GM11168 (cell line): Measurements from ENCODE around the gene MTA1.

Experiments
- in situ Hi-C: fragments of 300-500 bp; cut with MboI; formaldehyde crosslinking; loops from one replicate; pipeline ENCODE4 v1.12.0; 2022; ENCODE audit warnings: low sequenced_read_pairs; ENCODE audit not compliant: unreplicated experiment

Gene MTA1

DNA sequence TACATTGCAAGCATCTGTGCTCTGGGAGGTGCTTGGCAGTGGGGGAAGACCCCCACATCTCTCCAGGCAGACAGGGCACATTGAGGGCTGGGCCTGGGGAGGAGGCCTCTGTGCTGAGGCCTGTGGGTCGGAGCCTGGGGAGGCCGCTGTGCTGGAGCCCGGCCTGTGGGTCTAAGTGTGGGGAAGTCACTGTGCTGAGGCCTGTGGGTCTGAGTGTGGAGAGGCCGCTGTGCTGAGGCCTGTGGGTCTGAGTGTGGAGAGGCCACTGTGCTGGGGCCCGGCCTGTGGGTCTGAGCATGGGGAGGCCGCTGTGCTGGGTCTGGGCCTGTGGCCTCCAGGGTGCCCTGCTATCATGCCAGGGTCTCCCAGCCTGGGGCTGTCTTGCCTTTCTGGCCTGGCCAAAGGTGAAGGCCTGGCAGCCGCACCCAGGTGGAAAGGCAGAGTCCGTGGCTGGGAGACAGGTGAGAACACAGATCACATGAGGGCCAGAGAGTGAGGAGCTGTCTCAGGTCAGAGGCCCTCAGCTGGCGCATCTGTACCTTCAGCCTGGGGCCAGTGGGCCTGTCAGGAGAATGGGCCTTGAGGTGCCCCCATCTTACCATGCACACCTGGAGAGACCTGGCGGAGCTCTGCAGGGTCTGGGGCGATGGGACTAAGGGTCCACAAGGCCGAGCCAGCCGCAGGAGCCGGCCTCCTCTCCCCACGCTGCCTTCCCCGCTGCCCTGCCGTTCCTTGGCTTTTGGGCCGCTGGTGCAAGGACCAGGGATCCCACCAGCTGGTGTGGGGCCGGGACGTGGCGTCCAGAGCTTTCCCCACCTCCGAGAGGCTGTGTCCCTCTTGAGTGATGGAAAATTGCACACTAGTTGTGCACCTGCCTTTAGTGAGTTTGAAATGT, 36.4 kb downstream of the MTA1 start:
- in situ Hi-C loops: no loop called here

DNA sequence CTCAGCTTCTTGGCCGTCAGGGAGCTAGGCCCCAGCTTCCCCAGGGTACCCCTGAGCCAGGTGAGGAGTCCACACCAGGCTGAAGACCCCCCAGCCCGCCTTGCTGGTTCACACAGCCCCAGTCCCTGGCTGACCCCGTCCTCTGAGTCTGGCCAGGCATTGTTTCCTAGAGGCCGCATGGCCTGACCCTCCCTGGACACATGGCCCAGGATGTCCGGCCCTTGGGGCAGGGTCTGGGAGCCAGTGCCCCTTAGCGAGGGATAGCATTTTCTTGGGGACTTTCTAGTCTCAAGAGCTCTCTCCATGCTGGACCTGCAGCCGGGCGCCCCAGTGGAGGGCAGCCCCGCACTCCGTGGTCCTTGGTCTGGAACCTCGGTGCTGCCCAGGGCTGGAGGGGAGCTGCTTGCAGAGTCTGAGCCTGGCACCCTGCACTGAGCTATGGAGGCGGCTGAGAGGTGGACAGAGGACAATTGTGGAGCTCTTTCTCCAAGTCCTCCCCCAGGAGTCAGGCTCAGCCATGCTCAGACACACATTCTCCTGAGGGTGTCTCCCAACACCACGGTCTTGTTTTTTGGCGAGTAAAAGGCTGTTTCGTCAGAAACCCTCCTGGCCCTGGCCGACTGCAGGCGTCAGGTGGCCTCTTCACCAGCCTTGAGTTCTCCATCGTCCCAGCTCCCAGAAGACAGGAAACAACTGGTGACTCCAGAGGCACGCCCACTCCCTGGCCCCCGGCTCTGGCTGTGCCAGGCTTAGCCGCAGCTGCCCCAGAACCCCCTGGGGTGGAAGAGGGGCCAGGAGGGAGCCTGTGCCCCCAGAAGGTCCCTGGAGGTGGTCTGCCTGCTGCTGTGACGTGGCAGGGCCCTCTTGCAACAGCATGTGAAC, 37.4 kb downstream of the MTA1 start:
- in situ Hi-C loops: no loop called here

DNA sequence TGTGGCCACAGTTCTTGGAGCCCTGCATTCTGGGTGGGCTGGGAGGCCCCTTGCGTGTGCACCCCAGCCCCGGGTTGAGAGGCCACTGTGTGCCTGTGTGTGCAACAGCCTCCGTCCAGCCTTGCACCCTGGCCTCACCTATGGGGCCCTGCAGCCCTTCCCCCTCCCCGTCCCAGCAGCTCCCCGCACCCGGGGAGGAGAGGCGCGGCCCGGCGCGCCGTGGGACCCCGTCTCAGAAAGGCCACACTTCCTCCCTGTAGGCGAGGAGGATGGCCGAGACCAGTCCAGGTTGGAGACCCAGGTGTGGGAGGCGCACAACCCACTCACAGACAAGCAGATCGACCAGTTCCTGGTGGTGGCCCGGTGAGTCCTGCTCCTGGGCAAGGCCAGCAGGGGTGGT, 38.4 kb downstream of the MTA1 start:
- in situ Hi-C loops: no loop called here

DNA sequence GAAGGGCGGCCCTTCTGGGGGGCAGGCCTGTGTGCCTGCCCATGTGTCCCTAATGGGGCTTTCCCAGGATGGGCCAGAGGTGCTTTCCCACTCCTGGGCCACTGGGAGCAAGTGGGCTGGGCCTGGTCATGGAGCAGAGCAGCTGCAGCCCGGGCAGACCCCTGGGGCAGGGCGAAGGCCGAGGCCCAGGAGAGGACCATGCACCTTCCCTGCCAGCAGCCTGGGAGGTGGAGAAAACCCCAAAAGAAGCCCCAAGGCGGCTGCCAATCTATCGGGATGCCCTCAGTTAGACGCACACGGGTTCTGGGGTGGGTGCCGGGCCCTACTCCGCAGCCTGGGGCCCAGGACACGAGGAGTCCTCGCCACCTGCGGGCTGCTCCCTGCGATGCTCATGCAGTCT, 38.9 kb downstream of the MTA1 start:
- in situ Hi-C loops: no loop called here

DNA sequence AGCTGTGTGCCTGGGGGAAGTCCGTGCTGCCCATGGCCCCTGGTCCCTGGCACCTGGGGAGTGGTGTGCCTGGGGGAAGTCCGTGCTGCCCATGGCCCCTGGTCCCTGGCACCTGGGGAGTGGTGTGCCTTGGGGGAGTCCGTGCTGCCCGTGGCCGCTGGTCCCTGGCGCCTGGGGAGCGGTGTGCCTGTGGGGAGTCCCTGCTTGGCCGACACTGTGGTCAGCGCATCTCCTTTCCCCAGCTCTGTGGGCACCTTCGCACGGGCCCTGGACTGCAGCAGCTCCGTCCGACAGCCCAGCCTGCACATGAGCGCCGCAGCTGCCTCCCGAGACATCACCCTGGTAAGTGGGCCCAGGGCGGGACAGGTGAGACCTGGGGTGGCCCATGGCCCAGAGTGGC, 40.5 kb downstream of the MTA1 start:
- in situ Hi-C loops: no loop called here

DNA sequence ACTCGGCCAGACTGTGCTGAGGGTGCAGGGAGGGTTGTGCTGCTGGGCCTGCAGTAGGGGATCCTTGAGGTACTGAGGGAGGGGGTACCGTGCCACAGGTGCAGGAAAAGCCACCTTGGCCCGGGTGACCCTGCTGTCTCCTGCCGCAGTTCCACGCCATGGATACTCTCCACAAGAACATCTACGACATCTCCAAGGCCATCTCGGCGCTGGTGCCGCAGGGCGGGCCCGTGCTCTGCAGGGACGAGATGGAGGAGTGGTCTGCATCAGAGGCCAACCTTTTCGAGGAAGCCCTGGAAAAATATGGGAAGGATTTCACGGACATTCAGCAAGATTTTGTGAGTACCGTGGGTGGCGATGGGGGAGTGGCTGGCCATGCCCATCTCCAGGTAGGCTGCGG, 41.0 kb downstream of the MTA1 start:
- in situ Hi-C loops: no loop called here

DNA sequence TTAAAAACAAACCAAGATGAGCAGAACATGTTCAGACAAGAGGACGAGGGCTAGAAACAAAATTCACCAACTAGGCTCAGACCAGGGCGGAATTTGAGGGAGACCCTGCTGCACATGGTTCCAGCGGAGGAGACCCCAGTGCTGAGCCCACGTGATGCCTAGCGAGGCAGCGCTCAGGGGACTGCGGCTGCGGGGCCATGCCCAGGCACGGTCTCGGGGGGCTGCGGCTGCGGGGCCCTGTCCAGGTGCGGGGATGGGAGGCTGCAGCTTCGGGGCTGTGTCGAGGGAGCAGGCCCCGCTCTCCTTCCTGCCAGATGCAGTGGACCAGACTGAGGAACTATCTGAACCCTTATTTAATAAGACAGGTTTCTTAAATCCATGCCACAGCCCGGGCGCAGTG, 42.3 kb downstream of the MTA1 start:
- in situ Hi-C loops: no loop called here

DNA sequence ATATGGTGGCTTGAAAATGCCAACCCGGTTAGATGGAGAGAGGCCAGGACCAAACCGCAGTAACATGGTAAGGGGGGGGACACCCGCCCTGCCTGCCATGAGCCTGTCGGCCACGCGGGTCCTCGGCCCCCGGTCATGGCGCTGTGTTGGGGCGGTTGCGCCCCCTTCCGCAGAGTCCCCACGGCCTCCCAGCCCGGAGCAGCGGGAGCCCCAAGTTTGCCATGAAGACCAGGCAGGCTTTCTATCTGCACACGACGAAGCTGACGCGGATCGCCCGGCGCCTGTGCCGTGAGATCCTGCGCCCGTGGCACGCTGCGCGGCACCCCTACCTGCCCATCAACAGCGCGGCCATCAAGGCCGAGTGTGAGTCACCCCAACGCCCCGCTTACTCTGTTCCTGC, 44.9 kb downstream of the MTA1 start:
- in situ Hi-C loops: no loop called here

DNA sequence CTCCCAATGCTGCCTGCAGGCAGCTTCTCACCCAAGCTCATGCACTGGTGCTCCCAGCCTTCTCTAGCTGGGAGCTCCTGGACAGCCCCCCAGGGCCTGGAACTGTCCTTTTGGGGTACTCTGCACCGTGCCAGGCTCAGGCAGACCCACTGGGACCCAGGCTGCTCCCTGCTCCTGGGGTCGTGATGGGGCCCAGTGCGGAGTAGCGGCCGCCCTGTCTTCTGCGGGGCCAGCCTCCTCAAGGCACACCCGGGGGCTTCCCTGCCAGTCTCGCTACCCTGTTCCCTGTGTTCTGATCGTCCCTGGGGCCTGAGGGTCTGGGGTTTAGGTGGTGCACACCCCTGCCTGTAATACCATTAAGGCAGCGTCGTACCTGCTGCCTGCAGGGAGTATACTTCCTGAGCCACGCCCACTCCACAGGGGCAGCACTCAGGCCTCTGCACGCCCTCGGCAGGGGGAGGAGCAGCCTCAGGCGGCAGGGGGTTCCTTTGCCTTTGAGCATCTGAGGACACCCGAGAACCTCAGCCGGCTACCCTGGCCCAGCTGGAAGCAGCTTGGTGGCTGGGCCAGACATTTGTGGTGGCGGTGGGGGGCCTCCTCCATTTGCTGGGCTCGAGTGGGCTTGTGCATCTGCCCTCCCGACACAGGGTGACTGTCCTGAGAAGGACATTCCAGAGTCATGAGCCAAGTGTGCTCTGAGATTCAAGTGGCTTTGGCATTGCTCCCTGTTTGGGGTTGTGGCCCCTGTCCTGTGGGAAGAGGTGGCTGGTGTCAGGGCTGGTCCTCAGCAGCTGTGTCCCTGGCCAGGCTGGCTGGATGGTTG, 45.8 kb downstream of the MTA1 start:
- in situ Hi-C loops: no loop called here

DNA sequence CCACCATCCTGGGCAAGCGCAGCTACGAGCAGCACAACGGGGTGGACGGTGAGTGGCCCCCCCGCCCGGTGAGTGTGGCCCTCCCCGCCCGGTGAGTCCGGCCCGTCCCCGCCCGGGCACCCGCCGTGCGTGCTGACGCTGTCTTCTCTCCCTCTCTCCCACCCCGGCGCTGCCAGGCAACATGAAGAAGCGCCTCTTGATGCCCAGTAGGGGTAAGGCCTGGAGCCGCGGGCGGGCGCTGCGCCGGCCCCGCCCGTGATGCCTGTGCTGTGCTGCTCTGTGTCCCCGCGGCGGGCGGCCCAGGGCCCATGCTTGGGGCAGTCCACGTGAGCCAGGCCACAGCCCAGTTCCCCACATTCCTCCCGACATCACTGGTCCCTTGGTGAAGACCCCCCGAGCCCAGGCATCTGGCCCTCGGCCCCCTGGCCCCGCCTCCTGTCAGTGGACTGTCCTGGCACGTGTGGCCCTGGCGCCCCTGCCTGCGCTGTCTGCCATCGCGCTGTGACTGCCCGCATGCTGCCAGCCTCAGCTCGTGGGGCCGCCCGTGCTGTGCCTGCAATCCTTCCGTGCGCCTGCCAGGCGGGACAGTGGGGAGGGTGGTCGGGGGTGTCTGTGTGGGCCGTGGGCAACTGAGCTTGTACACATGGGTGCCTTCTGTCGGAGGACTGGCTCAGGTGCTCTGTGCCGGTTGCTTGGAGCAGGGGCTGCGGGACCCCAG, 47.1 kb downstream of the MTA1 start:
- in situ Hi-C loops: no loop called here

DNA sequence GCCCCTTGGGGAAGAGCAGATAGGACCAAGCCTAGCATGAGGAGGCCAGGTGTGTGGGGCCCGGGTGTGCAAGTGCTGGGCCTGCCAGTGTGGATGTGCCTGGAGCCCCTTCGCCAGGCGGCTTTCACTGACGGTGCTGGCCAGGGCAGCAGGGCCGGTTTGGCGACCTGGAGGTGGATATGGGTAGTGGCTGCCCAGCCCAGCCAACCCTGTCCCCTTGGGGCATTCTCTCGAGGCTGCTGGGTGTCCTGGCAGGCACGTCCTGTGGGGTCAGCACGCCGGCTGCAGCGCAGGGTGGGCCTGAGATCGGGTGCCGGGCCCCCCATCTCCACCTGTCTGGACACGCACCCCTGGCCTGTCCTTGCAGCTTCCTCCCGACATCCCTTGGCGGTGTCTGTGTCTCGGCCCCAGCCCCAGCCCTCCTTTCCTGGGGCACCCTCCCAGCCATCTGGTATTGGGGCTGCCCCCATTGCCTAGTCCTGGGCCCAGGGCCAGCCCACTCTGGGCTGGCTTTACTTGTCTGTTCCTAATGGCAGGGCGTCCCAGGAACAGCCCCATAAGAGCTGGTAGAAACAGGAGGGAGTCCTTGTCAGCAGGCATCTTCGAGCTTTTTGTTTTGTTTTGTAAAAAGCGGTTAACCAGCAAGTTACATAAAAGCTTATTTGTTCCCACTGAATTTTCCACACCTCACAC, 47.8 kb downstream of the MTA1 start:
- in situ Hi-C loops: no loop called here

DNA sequence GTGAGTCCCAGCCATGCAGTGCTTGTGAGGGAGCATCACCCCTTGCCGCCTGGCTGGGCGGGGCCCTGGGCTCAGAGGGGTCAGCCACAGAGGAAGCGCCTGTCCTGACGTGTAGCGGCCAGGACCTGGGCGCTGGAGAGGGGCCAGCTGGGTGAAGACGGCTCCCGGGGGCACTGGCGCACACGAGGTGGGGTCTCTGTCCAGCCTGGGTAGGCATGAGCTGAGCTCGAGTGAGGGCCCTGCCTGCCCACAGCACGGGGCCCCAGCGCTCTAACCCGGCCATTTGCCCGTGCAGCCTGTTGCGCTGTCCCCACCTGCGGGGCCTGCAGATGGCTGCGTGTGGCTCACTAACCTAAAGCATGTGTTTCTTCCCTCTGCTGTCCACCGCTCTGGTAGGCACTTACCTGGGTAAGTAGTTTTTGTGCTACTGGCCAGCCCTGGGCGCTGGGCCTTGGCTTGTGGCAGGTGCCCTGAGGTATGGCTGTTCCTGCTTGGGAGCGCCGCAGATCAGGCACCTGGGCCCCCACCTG, 48.4 kb downstream of the MTA1 start:
- in situ Hi-C loops: no loop called here

DNA sequence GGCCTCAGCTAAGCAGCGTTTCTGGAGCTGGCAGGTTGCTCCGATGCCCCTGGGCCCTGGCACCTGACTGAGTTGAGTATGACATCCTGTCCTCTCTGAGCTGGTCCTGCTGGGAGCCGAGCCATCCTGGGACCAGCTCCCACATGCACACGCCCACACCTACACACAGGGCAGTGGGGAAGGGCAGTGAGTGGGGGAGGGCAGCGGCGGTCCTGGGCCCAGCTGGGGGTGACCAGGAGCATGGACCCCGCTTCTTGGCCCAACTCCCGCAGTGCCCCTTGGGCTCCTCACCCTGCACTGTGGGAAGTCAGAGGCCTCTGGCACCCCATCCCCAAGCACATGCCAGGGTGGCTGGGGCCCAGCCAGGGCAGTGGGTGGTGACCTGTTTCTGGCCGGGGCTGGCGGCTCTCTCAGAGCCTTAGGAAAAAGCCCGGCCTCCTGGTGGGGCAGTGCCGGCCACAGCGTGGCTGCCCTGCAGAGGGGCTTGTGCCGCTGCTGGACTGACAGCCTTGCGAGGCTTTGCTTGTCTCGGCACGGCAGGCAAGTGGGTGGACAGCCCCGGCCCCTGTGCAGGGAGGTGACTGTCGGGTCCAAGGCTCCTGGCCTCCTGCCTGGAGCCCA, 49.1 kb downstream of the MTA1 start:
- in situ Hi-C loops: no loop called here

DNA sequence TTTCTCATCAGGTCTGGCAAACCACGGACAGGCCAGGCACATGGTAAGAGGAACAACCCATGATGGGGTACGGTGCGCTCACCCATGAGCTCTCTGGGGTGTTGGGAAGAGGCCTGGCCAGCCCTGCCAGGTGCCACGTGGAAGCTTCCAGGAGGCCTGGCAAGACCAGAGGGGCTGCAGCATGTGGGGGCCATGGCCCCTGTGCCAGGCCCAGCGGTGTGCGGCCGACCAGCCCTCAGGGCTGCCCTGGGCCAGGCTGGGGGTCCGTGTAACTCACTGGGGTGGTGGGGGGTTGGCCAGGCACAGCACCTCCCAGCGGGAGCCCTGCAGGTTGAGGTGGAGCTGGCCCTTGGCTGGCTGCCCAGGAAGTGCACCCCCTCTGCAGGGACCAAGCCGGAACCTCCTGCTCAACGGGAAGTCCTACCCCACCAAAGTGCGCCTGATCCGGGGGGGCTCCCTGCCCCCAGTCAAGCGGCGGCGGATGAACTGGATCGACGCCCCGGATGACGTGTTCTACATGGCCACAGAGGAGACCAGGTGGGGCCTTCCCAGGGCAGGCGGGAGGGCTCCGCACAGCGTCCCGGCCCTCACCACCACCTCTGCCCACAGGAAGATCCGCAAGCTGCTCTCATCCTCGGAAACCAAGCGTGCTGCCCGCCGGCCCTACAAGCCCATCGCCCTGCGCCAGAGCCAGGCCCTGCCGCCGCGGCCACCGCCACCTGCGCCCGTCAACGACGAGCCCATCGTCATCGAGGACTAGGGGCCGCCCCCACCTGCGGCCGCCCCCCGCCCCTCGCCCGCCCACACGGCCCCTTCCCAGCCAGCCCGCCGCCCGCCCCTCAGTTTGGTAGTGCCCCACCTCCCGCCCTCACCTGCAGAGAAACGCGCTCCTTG, 50.1 kb downstream of the MTA1 start:
- in situ Hi-C loops: loop anchor here (10.0 kb wide), 1 partner anchor 95 kb away; no protein-coding TSS in a partner anchor

DNA sequence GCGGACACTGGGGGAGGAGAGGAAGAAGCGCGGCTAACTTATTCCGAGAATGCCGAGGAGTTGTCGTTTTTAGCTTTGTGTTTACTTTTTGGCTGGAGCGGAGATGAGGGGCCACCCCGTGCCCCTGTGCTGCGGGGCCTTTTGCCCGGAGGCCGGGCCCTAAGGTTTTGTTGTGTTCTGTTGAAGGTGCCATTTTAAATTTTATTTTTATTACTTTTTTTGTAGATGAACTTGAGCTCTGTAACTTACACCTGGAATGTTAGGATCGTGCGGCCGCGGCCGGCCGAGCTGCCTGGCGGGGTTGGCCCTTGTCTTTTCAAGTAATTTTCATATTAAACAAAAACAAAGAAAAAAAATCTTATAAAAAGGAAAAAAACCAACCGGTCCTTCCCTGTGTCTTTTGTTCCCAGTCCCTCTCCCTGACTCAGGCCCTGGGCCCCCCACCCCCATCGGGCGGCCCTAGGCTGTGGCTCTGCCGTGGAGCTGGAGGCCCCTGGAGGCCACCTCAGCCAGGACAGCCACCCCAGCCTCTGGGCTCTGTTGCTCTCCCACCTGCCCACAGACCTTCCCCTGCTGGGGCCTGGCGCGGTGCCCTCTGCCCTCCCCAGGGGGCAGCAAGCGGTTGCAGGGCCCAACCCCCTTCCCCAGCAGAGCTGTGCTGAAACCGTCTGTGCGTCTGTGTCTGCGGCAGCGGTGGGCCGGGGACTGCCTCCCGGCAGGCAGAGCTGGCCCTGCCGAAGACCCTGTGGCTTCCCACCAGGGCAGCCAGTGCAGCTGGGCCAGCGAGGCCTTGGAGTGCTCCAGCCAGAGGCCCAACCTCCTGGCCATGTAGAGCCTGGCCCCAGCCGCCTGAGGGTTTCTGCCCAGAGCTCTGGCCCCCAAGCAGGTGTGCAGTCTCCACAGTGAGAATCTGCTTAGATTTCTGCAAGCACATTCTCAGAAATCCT, 51.0 kb downstream of the MTA1 start:
- in situ Hi-C loops: loop anchor here (10.0 kb wide), 1 partner anchor 96 kb away; no protein-coding TSS in a partner anchor

DNA sequence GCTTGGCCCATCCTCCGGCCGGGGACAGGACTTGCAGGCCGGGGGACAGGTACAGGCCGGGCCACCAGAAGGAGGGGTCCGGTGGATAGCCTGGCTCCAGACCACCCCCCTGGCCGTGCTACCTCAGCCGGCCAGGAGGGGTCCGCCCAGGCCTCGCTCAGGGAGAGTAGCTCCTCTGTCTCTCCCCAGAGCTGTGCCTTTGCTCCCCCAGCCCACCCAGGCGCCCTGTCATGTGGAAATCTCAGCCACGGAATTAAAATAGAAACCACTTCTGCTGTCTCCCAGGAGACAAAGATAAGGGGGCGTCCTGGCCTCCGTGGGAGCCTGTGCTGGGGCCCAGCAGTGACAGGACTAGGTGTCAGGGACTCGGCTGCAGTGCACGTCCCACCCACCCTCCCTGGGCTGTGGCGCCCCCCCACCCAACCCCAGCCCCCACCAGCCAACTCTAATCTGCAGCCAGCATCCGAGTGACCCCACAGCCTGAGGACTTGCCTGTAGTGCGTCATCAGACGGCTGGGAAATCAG, 51.7 kb downstream of the MTA1 start:
- in situ Hi-C loops: loop anchor here (10.0 kb wide), 1 partner anchor 97 kb away; no protein-coding TSS in a partner anchor
